Measurements from ENCODE around the gene SMYD3. TPM values are rescaled to one million over a fixed set of nuclear protein-coding genes. Genes with fewer than 3 reads are reported as not detected.

SMYD3 gene
- total RNA-seq, 4 donors from 2014 or later, result 11.6 to 26.9 (median 18.3) TPM

GRCh38 chr1:246544001-246544400, 36.9 kb upstream of the SMYD3 start:
- Histone ChIP-seq H3K36me3 (peaks cover 0 to 99% of the 10 kb centered on the region in 2 donors), H3K4me3 (no peak overlapping the region), H3K27ac (no peak overlapping the region), H3K9me3 (no peaks in the 10 kb centered on the region), H3K4me1 (no peaks in the 10 kb centered on the region), H3K27me3 (no peaks in the 10 kb centered on the region)
- no peak for ATAC-seq
- WGBS, 2 donors (ENCODE audit: low coverage in 1 of 2), result 100% methylated on average over 1 of the region's 1 CpG
- TF ChIP-seq POLR2A (IDR thresholded peaks at IDR 0.05) (no peak), POLR2AphosphoS5 (IDR thresholded peaks at IDR 0.05) (no peak), EP300 (IDR thresholded peaks at IDR 0.05) (no peak), CTCF (IDR thresholded peaks at IDR 0.05) (no peak)

DNA sequence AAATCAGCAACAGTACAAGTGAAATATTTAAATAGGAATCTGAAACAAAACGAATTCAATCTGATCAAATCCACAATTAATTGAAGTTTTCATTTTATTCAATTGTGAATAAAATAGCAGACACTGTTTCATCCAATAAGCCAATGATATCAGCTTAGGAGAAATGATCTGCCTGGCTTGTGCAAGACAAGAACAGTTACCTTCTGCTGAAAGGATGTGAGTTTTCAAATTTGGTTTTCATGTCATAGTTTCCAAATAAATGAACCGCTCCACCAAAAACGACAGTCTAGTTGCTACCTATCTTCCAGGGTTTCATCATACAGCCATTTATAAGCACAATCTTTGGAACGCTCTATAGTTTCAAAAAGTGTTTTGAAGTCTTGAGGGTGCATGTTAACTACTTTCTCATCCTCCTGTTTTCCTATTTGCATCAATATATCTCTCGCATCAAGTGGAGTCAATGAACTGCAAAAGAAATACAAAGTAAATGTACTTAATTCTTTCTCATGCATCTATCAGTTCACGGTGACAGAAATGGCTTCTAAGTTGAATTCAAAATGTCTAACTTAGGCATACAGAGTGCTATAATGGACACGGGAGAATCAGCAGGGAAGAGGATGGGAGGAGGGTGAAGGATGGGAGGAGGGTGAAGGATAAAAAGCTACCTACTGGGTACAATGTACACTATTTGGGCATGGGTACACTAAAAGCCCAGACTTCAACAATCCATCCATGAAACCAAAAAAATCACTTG, 33.8 kb upstream of the SMYD3 start:
- H3K9me3 ChIP-seq, result no peaks in the 10 kb centered on the region
- no peak overlapping the region for H3K27ac ChIP-seq
- no peak overlapping the region for H3K4me3 ChIP-seq
- ATAC-seq, result no peak
- H3K36me3 ChIP-seq, result peaks cover 0 to 78% of the 10 kb centered on the region in 2 donors
- no peaks in the 10 kb centered on the region for H3K4me1 ChIP-seq
- no peaks in the 10 kb centered on the region for H3K27me3 ChIP-seq
- WGBS, 2 donors (ENCODE audit: low coverage in 1 of 2), result 82 to 86% methylated on average over 7 of the region's 7 CpGs
- TF ChIP-seq POLR2AphosphoS5 (IDR thresholded peaks at IDR 0.05), result no peak
- no peak for TF ChIP-seq EP300 (IDR thresholded peaks at IDR 0.05)
- TF ChIP-seq POLR2A (IDR thresholded peaks at IDR 0.05), result no peak
- TF ChIP-seq CTCF (IDR thresholded peaks at IDR 0.05), result no peak

DNA sequence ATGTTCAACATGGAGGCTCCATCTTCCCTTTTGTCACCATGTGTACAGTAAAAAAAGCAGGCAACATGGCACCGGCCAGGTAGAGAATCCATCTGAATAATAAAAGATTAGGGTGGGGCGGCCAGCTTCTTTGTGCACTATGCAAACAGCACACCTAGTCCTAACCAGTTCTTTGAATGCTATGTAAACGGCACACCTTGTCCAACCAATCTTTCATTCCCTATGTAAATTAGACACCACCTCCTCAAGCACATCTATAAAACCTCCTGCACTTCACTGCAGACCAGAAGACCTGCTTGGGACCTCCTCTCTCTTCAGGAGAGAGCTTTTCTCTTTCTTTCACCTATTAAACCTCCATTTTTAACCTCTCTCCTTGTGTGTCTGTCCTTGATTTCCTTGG, 30.8 kb upstream of the SMYD3 start:
- no peaks in the 10 kb centered on the region for H3K4me1 ChIP-seq
- no peak overlapping the region for H3K4me3 ChIP-seq
- no peaks in the 10 kb centered on the region for H3K27me3 ChIP-seq
- peaks cover 0 to 48% of the 10 kb centered on the region in 2 donors for H3K36me3 ChIP-seq
- no peak for TF ChIP-seq POLR2A (IDR thresholded peaks at IDR 0.05)
- no peak for TF ChIP-seq POLR2AphosphoS5 (IDR thresholded peaks at IDR 0.05)
- TF ChIP-seq EP300 (IDR thresholded peaks at IDR 0.05), result no peak
- no peak for TF ChIP-seq CTCF (IDR thresholded peaks at IDR 0.05)
- WGBS, 2 donors (ENCODE audit: low coverage in 1 of 2), result 89 to 100% methylated on average over 3 of the region's 3 CpGs
- no peak overlapping the region for H3K27ac ChIP-seq
- no peak for ATAC-seq
- no peaks in the 10 kb centered on the region for H3K9me3 ChIP-seq

DNA sequence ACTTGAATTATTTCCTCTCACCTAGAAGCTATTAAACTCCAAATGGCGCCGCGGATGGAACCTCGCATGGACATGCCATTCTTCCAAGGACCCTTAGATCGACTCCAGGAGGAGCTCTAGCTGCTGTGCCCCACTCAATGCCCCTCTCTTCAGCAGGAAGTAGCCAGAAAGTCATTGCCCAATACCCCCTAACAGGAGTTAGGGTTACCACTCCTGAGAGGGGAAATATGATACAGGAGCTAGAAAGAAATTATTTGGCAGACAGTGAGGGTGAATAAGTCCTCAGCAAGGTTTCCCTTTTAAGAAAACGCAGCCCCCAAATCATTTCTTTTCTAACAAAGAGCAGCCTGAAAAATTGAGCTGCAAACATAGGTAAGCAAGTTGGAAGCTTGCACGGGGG, 30.4 kb upstream of the SMYD3 start:
- Histone ChIP-seq H3K4me1 (no peaks in the 10 kb centered on the region), H3K27ac (no peak overlapping the region), H3K4me3 (no peak overlapping the region), H3K27me3 (no peaks in the 10 kb centered on the region), H3K36me3 (peaks cover 0 to 44% of the 10 kb centered on the region in 2 donors), H3K9me3 (no peaks in the 10 kb centered on the region)
- no peak for TF ChIP-seq CTCF (IDR thresholded peaks at IDR 0.05)
- TF ChIP-seq POLR2A (IDR thresholded peaks at IDR 0.05), result no peak
- TF ChIP-seq EP300 (IDR thresholded peaks at IDR 0.05), result no peak
- no peak for TF ChIP-seq POLR2AphosphoS5 (IDR thresholded peaks at IDR 0.05)
- no peak for ATAC-seq
- WGBS, 2 donors (ENCODE audit: low coverage in 1 of 2), result 77 to 100% methylated on average over 1 to 7 of the region's 7 CpGs

GRCh38 chr1:246534114-246534513, 27.0 kb upstream of the SMYD3 start:
- TF ChIP-seq POLR2A (IDR thresholded peaks at IDR 0.05) (no peak), EP300 (IDR thresholded peaks at IDR 0.05) (no peak), POLR2AphosphoS5 (IDR thresholded peaks at IDR 0.05) (no peak), CTCF (IDR thresholded peaks at IDR 0.05) (no peak)
- ATAC-seq, result no peak
- H3K4me3 ChIP-seq, result no peak overlapping the region
- peaks cover 0 to 23% (median 0%) of the 10 kb centered on the region in 3 donors for H3K9me3 ChIP-seq
- WGBS, 2 donors (ENCODE audit: low coverage in 1 of 2), result 50 to 70% methylated on average over 1 of the region's 1 CpG
- no peak overlapping the region for H3K27ac ChIP-seq
- no peaks in the 10 kb centered on the region for H3K27me3 ChIP-seq
- peaks cover 0 to 10% of the 10 kb centered on the region in 2 donors for H3K36me3 ChIP-seq
- no peaks in the 10 kb centered on the region for H3K4me1 ChIP-seq

All from gastroesophageal sphincter (tissue), 4 donors.